IgD-negative memory B cell (primary cell): ENCODE measurements around the gene RAB11FIP5. TPM values are rescaled to one million over a fixed set of nuclear protein-coding genes. Genes with fewer than 3 reads are reported as not detected.
"Not testable (repeated sequence)": the region's sequence is repeated elsewhere in the genome, so short reads cannot be mapped to it uniquely, and the experiment has no call there.

Source experiments
- H3K27ac Mint-ChIP-seq, 3 donors: one replicate each; pipeline ENCODE4 v1.8.0; 2020 to 2022; ENCODE audit warnings: mild to moderate bottlenecking in 3 of 3, mixed read lengths in 3 of 3, moderate library complexity in 1 of 3
- H3K27me3 Mint-ChIP-seq: one replicate; pipeline ENCODE4 v1.8.0; 2021; ENCODE audit warnings: mixed read lengths
- H3K36me3 Mint-ChIP-seq: one replicate; pipeline ENCODE4 v1.8.0; 2020; ENCODE audit warnings: mild to moderate bottlenecking, mixed read lengths
- H3K4me1 Mint-ChIP-seq, 3 donors: one replicate each; pipeline ENCODE4 v1.8.0; 2020 to 2022; ENCODE audit warnings: mixed read lengths in 3 of 3, mild to moderate bottlenecking in 1 of 3
- H3K4me3 Mint-ChIP-seq, 4 donors: one replicate each; pipeline ENCODE4 v1.8.0; 2020 to 2022; ENCODE audit warnings: mild to moderate bottlenecking in 4 of 4, mixed read lengths in 4 of 4, moderate library complexity in 3 of 4
- H3K9me3 Mint-ChIP-seq, 3 donors: one replicate each; pipeline ENCODE4 v1.8.0; 2020 to 2021; ENCODE audit warnings: mixed read lengths in 3 of 3, mild to moderate bottlenecking in 1 of 3
- polyA plus RNA-seq: library from polyadenylated mRNA; unstranded; fragments of 300-500 nt; fragmentation: Illumina TruSeq; gene quantifications from one replicate; pipeline ENCODE4 v1.2.3, GENCODE V29; 2021

Gene RAB11FIP5
- polyA plus RNA-seq, 1 donor from 2014 or later = 4.8 TPM

GRCh38 chr2:73072129-73072395 lies 40.7 kb downstream of the RAB11FIP5 start:
- H3K27me3 Mint-ChIP-seq = no peaks in the 10 kb centered on the region
- no peaks in the 10 kb centered on the region for H3K9me3 Mint-ChIP-seq
- H3K27ac Mint-ChIP-seq = peak overlapping the region; percentile 97 to 99 (median 98)
- no peaks in the 10 kb centered on the region for H3K36me3 Mint-ChIP-seq
- H3K4me3 Mint-ChIP-seq = peak overlapping the region; percentile 93 to 98 (median 96)
- peaks cover 15 to 19% (median 16%) of the 10 kb centered on the region in 3 donors for H3K4me1 Mint-ChIP-seq

DNA sequence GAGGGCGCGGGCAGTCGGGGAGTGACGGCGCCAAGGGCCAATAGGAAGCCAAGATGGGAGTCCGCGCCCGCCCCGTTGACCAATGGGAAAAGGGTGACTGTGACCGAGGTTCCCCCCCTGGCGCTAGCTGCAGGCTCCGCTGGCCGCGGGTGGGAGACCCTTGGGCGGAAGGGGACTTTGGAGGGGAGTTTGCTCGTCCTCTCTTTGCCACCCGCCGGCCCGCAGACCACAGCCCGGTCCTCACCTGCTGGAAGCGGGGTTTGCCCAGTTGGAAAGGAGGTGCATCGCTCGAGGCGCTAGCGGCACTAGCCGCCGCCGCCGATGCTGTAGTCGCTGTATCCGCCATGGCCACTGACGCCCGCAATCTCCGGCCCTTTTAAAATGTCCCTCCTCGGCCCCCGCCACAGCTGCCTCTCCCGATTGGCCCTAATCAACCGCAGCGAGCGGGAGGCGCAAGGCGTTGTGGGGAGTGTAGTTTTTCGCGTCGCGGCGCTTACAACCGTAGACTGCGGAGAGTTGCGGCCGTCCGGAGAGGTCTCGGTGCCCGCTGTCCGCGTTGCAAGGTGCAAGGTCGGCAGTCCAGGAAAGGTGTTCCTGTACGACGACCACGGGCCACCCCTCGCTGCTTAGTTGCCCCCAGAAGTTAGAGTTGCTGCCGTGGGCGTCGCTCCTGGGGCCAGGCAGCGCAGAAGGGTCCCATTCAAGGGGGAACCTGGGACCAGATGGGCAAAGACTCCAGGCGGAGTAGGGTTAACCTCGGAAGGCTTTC lies 41.2 kb downstream of the RAB11FIP5 start, which contains the start of gene SFXN5:
Gene SFXN5 (minus strand): TSS at position 353 of the 769 bp plus-strand sequence. CDS start 7 bp downstream, at position 346.
- Mint-ChIP-seq H3K9me3 (no peaks in the 10 kb centered on the region), H3K36me3 (no peaks in the 10 kb centered on the region), H3K27me3 (no peaks in the 10 kb centered on the region), H3K27ac (peak within 1 kb of the TSS; percentile 97 to 99 (median 98)), H3K4me3 (peak within 1 kb of the TSS; percentile 93 to 98 (median 96)), H3K4me1 (peaks cover 15 to 19% (median 16%) of the 10 kb centered on the region in 3 donors)

DNA sequence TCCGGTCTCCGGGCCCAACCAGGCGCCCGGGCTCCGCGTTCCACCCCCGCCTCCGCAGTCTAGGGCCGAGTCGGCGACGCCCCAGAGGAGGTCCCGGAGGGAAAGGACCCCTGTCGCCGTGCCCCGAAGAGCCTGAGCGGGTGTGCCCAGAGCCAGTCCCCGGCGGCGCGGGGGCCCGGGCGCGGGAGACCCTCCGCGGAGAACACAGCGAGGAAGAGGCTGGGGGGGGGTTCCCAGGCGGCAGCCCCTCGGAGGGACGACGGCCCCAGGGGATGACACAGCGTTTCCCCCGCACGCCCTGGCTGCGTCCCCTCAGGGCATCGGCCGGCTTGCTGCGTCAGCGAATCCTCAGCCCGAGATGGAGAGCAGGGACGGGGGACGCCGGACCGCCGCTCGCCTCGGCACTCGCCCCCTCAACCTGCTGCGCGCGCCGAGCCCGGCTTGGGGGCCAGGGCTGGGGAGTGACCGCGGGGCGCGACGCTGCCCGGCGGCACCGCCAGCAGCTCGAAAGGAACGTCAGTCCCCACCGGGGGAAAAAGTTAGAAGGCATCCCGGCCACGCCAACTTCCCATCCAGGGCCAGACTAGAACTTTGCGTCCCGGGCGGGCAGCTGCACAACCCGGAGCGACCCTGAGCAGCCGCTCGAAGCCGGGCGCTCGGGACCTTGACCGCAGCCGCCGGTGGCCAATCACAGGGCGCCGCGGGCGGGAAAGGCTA lies 41.9 kb downstream of the RAB11FIP5 start:
- Mint-ChIP-seq H3K27me3 (no peaks in the 10 kb centered on the region), H3K4me1 (peaks cover 15 to 19% (median 16%) of the 10 kb centered on the region in 3 donors), H3K36me3 (no peaks in the 10 kb centered on the region)

DNA sequence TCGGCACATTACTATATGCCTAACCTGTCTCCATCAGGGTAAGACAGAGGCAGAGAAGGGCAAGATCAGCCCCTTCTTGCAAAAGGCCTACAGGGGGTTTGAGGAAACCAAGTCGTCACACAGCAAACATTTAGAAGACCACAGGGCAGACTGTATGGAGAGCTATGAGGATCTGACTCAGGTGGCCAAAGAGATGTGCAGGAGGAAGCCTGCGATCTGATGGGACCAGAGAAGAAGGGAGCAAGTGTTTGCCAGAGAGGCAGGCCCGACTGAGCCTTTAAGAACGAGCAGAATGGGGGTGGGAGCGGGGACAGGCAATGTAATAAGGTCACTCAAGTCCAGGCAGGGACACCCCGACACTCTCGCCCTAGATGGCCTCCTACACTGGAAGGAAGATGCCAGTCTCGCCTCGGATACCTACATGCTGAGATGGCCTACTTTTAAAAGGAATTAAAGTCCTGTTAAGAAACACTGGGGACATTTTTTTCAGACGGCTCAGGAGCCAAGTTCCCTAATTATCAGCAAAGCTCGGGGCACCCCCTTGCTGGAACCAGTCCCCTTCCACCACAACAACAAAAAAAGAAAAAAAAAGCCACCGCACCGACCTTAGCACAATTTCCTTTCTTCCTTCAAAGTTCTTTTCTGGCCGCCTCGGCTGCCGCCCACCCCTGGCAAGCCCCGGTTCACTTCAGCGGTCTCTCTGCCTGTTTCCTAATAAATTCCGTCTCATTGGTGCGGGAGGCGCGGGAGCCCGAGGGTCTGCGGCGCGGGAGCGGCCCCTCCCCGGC lies 42.7 kb downstream of the RAB11FIP5 start:
- Mint-ChIP-seq H3K9me3 (no peaks in the 10 kb centered on the region), H3K4me1 (peaks cover 16 to 19% (median 18%) of the 10 kb centered on the region in 3 donors)

More for the DNA sequence above, 41.9 kb downstream of the RAB11FIP5 start:
- peak overlapping the region; percentile 93 to 98 (median 96) for H3K4me3 Mint-ChIP-seq
- peak overlapping the region; percentile 97 to 99 (median 98) for H3K27ac Mint-ChIP-seq
- H3K9me3 Mint-ChIP-seq = no peaks in the 10 kb centered on the region

GRCh38 chr2:73069041-73069854 lies 43.5 kb downstream of the RAB11FIP5 start:
- peak overlapping the region in 2 of 3 donors; percentile 81 to 92 for H3K27ac Mint-ChIP-seq
- H3K4me3 Mint-ChIP-seq = peak overlapping the region; percentile 93 to 98 (median 94)
- peaks cover 16 to 19% (median 18%) of the 10 kb centered on the region in 3 donors for H3K4me1 Mint-ChIP-seq
- no peaks in the 10 kb centered on the region for H3K9me3 Mint-ChIP-seq
- no peaks in the 10 kb centered on the region for H3K27me3 Mint-ChIP-seq
- H3K36me3 Mint-ChIP-seq = no peaks in the 10 kb centered on the region

More for the DNA sequence above, 42.7 kb downstream of the RAB11FIP5 start:
- Mint-ChIP-seq H3K4me3 (peak overlapping the region; percentile 93 to 98 (median 94)), H3K27me3 (no peaks in the 10 kb centered on the region), H3K36me3 (no peaks in the 10 kb centered on the region), H3K27ac (peak overlapping the region in 2 of 3 donors; percentile 18 to 92)

GRCh38 chr2:73068147-73068546 lies 44.6 kb downstream of the RAB11FIP5 start:
- Mint-ChIP-seq H3K9me3 (no peaks in the 10 kb centered on the region), H3K27ac (peak overlapping the region in 1 of 3 donors; percentile 71), H3K4me1 (peaks cover 16 to 19% (median 18%) of the 10 kb centered on the region in 3 donors), H3K27me3 (no peaks in the 10 kb centered on the region), H3K4me3 (peak overlapping the region in 1 of 4 donors; percentile 98), H3K36me3 (no peaks in the 10 kb centered on the region)

GRCh38 chr2:73067043-73067442 lies 45.7 kb downstream of the RAB11FIP5 start:
- Mint-ChIP-seq H3K4me3 (peak overlapping the region in 1 of 4 donors; percentile 42), H3K4me1 (peaks cover 13 to 15% (median 15%) of the 10 kb centered on the region in 3 donors)

GRCh38 chr2:73065070-73065469 lies 47.7 kb downstream of the RAB11FIP5 start:
- not testable (repeated sequence) for H3K36me3 Mint-ChIP-seq, H3K27me3 Mint-ChIP-seq, H3K27ac Mint-ChIP-seq, H3K9me3 Mint-ChIP-seq, H3K4me3 Mint-ChIP-seq
- peaks cover 5 to 13% (median 9%) of the 10 kb centered on the region in 3 donors for H3K4me1 Mint-ChIP-seq

More at GRCh38 chr2:73067043-73067442, 45.7 kb downstream of the RAB11FIP5 start:
- H3K9me3 Mint-ChIP-seq = no peaks in the 10 kb centered on the region
- no peaks in the 10 kb centered on the region for H3K27me3 Mint-ChIP-seq
- peaks cover 3% of the 10 kb centered on the region for H3K36me3 Mint-ChIP-seq
- H3K27ac Mint-ChIP-seq = no peak overlapping the region

GRCh38 chr2:73063909-73064875 lies 48.6 kb downstream of the RAB11FIP5 start:
- Mint-ChIP-seq H3K36me3 (peaks cover 3% of the 10 kb centered on the region), H3K4me3 (no peak overlapping the region), H3K9me3 (no peaks in the 10 kb centered on the region), H3K27me3 (no peaks in the 10 kb centered on the region), H3K4me1 (peaks cover 0 to 9% (median 2%) of the 10 kb centered on the region in 3 donors), H3K27ac (peak overlapping the region in 1 of 3 donors; percentile 33)

DNA sequence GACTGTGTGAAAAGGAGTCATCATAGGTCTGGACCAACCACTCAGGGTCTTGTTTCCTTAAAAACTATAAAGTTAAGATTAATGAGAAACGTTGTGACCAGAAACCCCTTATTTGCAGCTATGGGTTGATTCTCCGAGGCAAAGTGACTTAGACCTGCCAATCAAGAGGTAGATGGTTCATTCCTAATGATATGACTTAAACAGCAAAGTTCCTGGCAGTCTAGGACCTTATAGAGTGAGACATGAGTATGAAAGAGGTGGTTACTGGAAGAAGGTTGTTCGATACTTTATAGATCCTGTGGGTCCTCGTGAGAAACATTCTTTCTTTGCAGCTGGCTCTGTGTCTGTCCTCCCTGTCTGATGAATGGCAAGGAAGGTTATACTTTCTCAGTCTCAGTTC lies 49.3 kb downstream of the RAB11FIP5 start:
- no peak overlapping the region for H3K27ac Mint-ChIP-seq
- peaks cover 0 to 5% (median 0%) of the 10 kb centered on the region in 3 donors for H3K4me1 Mint-ChIP-seq
- no peaks in the 10 kb centered on the region for H3K27me3 Mint-ChIP-seq
- no peaks in the 10 kb centered on the region for H3K9me3 Mint-ChIP-seq
- no peak overlapping the region for H3K4me3 Mint-ChIP-seq
- H3K36me3 Mint-ChIP-seq = peaks cover 3% of the 10 kb centered on the region

GRCh38 chr2:73059106-73059505 lies 53.6 kb downstream of the RAB11FIP5 start:
- Mint-ChIP-seq H3K36me3 (peaks cover 12% of the 10 kb centered on the region), H3K4me3 (no peak overlapping the region), H3K9me3 (no peaks in the 10 kb centered on the region), H3K27me3 (no peaks in the 10 kb centered on the region), H3K27ac (no peak overlapping the region), H3K4me1 (no peaks in the 10 kb centered on the region)

GRCh38 chr2:73054980-73055379 lies 57.8 kb downstream of the RAB11FIP5 start:
- Mint-ChIP-seq H3K4me3 (peak overlapping the region in 1 of 4 donors; percentile 5), H3K36me3 (peaks cover 13% of the 10 kb centered on the region), H3K4me1 (peaks cover 0 to 2% (median 0%) of the 10 kb centered on the region in 3 donors), H3K27me3 (no peaks in the 10 kb centered on the region), H3K27ac (peak overlapping the region in 1 of 3 donors; percentile 50), H3K9me3 (no peaks in the 10 kb centered on the region)
